ENCODE results near the gene ZNF385D.
"Not testable (repeated sequence)": the region's sequence is repeated elsewhere in the genome, so short reads cannot be mapped to it uniquely, and the experiment has no call there.

Gene ZNF385D

DNA sequence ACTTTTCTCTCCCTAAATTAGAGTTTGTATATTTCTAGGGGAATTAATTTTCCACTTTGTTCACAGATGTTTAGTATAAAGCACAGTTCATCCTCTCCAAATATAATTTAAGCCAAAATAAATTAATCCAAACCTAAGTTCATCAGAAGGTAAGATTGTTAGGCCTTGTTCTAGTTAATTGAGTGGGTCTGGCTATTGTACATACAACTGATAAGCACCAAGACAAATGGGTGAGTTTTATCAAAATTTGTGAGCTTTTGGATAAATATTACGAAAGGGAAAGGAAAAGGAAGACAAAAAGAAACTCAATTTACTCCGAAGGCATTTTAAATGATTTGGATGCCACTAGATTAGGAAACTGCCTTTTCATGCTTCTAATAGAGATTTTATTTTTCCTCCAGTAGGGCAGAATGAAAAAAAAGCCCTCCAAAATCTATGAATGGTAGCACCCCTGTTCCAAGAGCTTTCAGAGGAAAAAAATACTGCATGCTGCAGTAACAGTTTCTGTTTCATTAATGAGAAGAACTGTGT lies 304.0 kb downstream of the ZNF385D start:
- no peak for DNase-seq (ENCODE audit: low read depth, low spot score)

DNA sequence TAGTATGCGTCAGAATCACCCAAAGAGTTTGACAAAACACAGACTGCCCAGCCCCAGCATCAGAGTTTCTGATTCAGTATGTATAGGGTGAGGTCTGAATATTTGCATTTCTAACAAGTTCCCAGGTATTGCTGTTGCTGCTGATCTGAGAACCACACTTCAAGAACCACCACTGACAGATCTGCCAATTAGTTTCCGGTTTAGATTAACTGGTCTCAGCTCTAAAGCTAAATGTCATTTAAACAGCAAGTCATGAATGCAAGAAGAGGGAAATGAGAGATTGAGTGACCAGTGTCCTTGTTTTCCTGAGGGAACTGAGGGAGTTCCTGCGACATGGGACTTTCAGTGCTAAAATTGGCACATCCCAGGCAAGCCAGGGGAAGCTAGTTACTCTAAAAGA lies 305.0 kb downstream of the ZNF385D start:
- DNase-seq (ENCODE audit: low read depth, low spot score), result no peak

DNA sequence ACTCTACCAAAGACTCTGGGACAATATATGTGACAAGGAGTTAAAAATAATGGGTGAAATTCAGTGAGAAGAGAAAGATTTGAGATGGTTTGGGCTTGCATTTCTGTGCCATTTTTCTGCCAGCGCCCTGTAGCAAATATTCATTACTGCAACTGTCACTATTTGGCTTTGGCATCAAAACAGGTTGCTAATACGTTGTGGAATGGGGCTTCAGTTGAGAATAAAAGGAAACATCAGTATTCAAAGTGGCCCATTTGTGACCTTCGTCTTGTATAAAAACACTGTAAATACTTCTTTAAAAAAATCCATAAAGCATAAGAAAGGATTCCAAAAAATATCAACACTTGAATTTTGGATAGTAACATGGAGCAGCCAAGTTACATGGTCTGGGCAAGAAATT lies 309.2 kb downstream of the ZNF385D start:
- no peak for DNase-seq (ENCODE audit: low read depth, low spot score)

DNA sequence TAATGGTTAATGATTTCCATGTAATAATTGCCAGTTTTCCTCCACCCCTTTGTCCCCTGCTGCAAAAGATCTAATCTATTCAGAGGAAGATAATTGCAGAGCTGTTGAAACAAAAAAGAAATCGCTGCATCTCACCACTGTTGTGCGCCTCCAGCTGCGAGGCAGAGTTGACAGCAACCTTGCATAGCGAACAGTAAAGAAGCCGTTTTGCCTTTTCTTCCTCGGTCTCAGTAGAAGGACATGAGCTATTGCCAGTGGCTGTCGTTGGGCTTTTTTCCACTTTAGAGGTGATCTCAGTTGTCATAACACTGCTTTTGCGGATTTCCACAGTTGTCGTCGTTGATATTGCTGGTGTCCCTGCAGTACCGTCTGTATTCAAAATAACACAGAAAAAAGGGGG lies 314.2 kb downstream of the ZNF385D start:
- DNase-seq (ENCODE audit: low read depth, low spot score), result peak; percentile 4

DNA sequence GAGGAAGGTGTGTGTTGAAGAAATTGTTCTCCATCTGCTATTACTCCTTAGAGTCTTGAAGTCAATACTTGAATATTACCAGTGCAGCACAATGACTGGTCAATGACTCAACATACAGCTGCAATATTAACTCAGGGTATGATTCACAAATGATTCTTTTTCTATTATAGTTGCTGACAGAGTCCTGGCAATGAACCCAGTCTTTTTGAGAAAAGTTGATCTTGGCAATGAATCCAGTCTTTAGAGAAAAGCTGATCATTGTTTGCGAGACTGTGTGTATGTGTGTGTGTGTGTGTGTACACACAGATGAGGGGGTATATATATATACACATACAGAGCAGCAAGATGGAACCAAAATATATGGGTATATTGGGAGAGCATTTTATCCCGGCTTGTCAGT lies 315.1 kb downstream of the ZNF385D start:
- DNase-seq (ENCODE audit: low read depth, low spot score), result peak; percentile 91

DNA sequence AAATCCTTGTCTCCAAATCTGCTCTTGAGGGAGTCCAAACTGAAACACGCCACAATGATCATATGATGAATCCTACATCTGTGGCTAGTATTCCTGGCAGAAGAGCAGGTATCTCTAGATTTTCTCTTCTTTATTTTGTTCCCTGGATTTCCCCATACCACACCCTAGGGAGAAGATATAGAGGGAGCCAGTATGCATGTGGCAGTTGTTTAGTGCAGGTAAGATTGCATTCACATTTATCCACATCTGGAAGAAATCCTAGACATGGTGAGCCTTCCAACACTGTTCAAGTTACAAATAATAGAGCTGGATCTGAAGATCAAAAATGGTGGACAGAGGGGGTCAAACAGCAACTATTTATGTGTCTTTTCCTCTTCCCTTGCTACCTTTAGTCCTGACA lies 316.7 kb downstream of the ZNF385D start:
- DNase-seq (ENCODE audit: low read depth, low spot score), result no peak

DNA sequence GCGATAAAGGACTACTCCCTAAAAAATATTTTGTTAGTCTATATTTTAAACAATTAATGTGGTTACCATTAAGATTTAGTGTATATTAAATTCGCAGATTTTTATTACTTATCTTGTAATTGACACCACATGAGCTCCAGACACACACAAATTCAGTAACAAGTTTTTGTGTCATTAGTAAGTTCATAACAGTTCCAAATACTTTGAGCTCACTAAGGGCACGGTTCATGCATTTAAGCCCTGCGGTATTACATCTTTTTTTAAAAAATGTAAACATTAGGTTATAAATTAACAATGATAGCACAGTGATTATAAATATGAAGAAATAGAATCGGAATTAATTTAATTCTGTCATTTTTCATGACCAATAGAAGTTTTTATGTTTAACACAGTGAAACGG lies 317.3 kb downstream of the ZNF385D start:
- DNase-seq (ENCODE audit: low read depth, low spot score), result no peak

DNA sequence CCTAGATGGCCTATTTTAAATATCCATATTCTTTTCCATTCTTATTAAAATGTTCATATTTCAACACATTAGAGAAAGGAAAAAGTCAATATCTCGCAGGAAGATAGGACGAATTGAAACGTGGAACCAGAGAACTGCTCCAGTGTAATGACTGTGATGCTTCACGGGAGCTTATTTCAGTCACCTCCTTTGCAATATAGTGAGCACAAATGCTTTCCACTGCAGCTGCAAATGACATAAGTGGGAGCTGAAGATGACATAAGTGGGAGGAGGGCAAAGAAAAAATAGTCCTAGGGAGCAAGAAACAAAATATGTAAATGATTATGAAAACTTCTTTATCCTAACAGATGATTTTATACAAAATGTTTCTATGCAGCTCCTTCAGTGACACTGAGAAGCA lies 324.1 kb downstream of the ZNF385D start:
- no peak for DNase-seq (ENCODE audit: low read depth, low spot score)

DNA sequence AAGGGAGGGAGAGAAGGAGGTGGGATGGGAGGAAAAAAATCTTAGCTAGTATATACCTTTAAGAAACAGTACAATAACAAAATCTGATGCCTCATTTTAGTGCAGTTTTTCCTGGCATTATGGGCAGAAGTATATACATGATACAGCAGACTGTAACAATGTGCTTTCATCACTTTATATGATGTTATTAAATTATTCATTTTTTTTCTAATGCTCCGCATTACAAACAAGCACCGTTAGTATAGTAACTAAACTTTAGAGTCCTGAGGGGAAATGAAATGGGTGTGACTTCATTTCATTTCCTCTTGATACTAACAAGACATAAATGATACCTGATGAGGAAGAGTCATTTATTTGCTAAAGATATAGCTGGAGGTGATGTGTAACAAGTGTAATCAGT lies 325.3 kb downstream of the ZNF385D start:
- DNase-seq (ENCODE audit: low read depth, low spot score), result no peak

DNA sequence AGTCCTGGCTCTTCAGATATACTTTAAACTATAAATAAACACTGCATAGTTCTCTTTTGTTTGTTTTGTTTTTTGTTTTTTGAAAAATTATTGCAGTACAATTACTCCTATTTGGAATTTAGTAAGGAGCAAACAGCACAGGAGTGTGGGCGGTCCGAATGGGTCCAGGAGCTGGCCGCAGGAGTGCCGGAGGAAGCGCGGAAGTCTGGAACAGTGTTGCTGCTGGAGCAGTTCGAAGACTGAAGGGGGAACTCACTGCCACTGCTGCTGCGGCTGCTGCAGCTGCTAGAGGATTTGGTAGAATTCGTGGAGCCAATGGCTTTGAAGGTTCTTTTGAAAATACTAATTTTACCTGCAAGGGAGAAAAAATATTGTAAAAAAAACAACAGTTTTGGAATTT lies 329.9 kb downstream of the ZNF385D start:
- DNase-seq (ENCODE audit: low read depth, low spot score), result no peak

DNA sequence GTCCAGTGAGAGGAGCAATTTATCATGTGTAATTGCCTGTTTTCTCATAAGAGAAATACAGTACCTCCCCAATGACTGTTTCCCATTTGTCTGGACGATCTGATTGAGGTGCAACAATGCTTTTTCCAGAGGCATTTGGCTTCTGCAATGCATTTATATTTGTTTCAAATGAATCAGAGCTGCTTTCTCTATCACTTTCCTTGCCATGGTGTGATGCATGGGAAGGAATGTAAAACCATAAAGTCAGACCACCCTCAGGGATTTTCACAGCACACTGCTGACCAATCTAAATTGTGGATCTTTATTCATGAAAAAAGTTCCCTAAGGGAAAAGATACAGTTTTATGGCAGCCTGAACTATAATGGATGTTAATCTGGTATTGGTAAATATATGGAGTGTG lies 333.0 kb downstream of the ZNF385D start:
- DNase-seq (ENCODE audit: low read depth, low spot score), result peak; percentile 62

DNA sequence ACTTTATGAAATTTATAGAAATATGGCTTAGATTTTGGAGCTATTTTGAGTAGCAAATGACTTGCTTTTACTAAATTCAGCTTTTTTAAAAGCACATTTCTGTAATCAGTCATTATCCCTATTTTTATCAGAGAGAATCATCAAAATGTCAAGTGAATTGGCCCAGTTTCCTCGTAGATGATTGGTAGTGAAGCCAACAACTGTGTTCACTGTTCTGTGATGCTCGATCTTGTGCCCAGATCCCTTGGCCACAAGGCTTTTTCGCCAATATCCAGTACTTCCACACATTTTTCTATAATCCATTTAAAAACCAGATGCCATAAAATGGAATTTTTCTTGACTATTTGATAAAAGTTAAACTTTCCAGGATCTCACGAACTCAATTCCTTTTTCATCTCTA lies 336.5 kb downstream of the ZNF385D start:
- no peak for DNase-seq (ENCODE audit: low read depth, low spot score)

DNA sequence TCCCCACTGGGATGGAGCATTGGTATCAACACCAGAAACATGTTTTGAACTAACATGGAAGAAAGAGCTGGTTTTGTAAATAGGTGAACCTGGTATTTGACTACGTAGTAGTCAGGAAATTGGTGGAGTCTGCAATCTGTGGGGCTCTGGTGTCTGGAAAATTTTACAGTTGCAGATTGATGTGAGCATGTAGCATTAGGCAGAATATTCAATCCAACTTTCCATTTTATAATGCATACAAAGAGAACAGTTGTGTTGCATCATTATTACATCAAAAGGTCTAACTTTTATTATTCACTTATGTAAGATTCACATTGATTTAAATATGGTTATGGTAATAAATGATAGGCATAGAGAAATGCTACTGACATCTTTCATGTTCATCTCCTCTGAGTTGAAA lies 340.0 kb downstream of the ZNF385D start:
- DNase-seq (ENCODE audit: low read depth, low spot score), result no peak

DNA sequence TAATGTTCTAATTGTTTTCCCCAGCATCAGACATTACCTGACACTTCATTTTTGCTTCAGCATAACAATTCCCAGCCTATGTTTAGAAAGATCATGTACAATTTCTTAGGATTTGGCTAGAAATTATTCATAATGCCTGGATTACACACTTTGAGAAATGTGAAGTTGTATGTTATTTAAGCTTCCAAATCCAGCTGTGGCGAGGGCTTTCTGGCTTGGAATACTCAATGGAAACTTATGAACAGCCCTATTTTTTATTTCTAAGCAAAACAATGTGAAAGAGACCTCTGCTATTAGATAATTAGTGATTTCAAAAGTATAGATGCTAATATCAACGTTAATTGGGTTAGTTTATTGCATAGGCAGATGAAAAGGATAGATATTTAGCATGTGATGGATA lies 341.6 kb downstream of the ZNF385D start:
- DNase-seq (ENCODE audit: low read depth, low spot score), result no peak

DNA sequence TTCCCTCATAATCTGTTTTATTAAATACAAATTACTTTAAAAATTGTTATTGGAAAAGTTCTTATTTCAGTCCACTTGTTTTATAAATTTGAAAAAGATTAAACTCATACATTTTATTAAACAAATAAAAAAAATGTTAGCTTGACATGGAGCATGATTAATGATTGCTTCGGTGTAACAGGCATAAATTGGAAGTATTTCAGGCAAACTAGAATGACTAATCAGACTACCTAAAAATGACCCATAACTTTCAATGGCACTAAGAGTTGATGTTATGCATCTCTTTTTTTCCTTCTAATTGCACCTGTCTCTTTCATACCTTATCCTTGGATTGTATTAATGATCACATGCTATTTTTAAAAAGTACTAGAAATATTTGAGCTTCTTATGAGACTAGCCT lies 343.3 kb downstream of the ZNF385D start:
- DNase-seq (ENCODE audit: low read depth, low spot score), result no peak

DNA sequence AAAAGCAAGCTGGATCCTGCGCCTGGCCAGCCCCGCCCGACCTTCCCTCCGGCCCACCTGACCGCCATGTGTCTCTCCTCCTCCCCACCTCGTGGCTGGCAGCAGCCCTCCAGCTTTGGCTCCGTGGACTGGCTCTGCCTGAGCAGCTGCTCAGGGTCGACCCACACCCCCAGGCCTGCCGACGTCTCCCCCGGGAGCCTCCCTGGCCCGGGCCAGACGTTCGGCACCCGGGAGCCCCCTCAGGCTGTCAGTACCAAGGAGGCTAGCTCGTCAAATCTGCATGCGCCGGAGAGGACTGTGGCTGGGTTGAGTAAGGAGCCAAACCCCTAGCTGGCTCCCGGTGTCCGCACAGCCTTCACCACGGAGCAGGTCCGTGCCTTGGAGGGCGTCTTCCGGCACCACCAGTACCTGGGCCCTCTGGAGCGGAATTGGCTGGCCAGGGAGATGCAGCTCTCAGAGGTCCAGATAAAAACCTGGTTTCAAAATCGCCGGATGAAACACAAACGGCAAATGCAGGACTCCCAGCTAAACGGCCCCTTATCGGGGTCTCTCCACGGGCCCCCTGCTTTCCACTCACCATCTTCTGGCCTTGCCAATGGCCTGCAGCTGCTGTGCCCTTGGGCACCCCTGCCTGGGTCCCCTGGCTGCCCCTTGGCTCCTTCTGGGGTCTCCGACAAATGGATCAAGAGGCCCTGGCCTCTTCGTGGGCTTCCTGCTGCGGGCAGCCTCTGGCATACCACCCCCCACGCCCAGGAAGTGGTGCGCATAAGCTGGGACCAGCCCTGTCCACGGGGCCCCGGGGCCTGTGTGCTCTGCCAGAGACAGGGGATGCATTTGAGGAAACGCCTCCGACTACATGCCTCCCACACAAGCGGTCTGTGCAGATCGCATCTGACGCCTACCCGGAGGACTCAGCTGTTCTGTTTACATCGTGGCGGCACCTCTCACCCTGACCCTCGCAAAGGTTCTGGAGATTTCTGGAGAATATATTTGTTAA lies 345.0 kb downstream of the ZNF385D start:
- no peak for DNase-seq (ENCODE audit: low read depth, low spot score)

DNA sequence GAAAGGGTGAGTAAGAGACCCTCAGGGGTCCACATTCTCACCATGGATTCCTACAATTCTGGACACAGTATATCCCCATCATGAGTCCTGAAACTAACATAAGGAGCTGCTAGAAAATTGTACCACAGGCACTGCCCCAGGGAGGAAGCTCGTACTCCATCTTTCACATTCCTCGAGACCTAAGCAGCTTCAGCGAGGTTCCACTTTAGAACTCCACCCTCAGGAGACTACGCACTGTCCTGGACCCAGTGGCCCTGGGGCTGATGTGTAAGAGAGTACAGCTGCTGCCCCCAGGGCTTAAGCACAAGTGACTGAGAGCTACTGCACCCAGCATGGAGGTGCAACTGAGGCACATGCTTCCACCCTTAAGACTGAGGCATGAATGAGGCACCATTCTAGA lies 352.5 kb downstream of the ZNF385D start:
- DNase-seq (ENCODE audit: low read depth, low spot score), result no peak

DNA sequence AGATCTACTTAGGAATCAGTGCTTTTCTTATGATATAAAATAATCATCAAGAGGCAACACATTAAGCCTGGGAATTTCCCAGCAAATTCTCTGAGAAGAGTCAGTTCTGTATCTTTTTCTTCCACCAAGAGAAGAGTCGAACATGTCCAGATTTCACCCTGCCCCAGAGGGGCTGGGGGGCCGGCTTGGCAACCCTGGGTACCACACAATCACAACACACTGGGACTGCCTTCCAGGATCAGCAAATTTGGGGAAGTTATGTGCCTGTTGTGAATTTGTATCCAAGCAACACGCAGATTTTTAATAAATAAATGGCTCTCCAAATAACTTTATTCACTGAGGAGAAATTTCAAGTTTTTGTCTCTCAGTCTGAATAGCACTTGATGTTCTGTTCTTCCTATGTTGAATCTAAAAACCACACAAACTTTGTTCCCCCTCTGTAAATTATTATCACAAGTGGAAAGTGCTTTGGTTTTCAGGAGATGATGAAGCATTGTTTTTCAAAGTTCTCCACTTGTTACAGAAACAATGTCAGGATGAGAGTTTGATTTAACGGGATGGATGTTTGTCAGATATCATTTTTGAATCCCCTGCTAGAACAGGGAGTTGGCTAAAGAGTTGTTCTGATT lies 357.2 kb downstream of the ZNF385D start:
- DNase-seq (ENCODE audit: low read depth, low spot score), result no peak

DNA sequence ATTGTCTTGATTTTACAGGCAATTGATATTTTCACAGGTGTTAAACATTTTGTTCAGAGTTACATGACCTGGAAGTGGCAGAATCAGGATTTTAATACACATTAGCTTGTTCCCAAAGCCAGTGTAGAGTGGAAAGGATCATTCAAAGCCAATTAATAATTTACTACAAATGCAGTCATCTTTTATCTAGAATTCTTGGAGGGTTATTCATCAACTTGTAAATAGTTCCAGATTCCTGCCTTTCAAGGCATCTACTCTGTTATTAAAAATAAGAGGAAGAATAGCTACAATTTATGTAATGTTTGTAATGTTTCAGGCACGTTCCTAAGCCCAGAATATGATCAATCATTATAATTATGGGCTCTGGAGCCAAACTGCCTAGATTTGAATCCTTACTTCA lies 358.5 kb downstream of the ZNF385D start:
- no peak for DNase-seq (ENCODE audit: low read depth, low spot score)

DNA sequence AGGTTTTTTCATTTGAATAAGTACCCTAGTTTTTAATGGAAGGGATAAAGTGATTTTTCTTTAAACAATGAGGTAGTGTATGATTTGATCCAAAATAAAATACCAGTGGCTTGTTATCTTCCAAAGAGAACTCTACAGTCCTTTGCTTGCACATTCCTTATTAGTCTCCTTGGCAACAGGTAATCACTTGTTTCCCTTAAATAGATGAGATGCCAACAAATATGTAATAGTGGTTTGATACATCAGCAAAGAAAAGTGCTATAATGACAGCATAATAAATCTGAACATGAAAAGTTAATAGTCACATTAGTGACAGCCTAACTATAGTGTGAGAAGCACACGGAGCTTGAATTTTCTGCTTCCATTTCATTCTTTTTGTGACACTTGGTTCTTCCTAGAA lies 360.2 kb downstream of the ZNF385D start:
- peak; percentile 64 for DNase-seq (ENCODE audit: low read depth, low spot score)

DNA sequence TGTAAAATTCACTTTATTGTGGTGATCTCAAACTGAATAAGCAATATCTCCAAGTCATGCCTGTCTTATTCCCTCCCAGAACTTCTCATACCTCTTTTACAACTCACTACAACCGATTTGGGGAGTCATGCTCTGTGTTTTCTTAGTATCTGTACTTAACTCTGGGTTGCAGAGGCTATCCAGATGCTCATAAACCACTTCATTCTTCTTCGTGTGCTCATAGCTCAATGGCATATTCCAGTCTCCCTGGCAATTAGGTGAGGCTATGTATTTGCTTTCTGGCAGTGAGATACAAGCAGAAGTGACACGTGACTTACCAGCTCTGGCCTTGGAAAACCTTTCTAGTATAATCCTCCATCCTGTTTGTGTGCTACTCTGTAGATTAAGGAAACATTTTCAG lies 360.9 kb downstream of the ZNF385D start:
- peak; percentile 75 for DNase-seq (ENCODE audit: low read depth, low spot score)

DNA sequence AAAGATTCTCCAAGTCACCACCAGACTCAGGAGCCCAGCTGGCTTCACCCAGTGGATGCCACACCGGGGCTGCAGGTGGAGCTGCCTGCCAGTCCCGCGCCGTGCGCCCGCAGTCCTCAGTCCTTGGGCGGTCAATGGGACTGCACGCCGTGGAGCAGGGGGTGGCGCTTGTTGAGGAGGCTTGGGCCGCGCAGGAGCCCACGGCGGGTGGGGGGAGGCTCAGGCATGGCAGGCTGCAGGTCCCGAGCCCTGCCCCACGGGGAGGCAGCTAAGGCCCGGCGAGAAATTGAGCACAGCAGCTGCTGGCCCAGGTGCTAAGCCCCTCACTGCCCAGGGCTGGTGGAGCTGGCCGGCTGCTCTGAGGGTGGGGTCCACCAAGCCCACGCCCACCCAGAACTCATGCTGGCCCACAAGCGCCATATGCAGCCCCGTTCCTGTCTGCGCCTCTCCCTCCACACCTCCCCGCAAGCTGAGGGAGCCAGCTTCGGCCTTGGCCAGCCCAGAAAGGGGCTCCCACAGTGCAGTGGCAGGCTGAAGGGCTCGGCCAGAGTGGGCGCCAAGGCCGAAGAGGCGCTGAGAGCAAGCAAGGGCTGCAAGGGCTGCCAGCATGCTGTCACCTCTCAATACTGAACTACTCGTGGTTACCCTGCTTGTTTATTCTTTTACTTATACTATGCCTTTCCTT lies 363.7 kb downstream of the ZNF385D start:
- not testable (repeated sequence) for DNase-seq (ENCODE audit: low read depth, low spot score)
